SK-N-SH (cell line): ENCODE results near the gene TERT. TPM values are rescaled to one million over a fixed set of nuclear protein-coding genes. Genes with fewer than 3 reads are reported as not detected.

Experiments
- CTCF ChIA-PET: fragments of 300-600, 350-600 bp; formaldehyde crosslinking; extraction: SDS; loops from one replicate; lab custom pipeline; 2021; lab: Yijun Ruan, JAX
- POLR2A ChIA-PET: fragments of 350-600 bp; sonication (Branson Sonifier 250); formaldehyde crosslinking; extraction: SDS; loops from one replicate; lab custom pipeline; 2020; ENCODE audit warnings: antibody characterized with exemption, inconsistent platforms; lab: Yijun Ruan, JAX
- DNase-seq: peaks from one replicate; pipeline ENCODE4 v3.0.0; 2012
- H2AFZ ChIP-seq: fragments of 200-600 bp; sonication (generic); 2 replicates; pipeline ENCODE4 v1.8.1; 2016; ENCODE audit warnings: antibody characterized with exemption, mild to moderate bottlenecking, low read depth
- H3F3A ChIP-seq: fragments of 200-600 bp; sonication (generic); replicated peaks from 2 replicates; pipeline ENCODE3; 2016; ENCODE audit warnings: antibody characterized with exemption, mild to moderate bottlenecking; ENCODE audit not compliant: insufficient read depth
- H3K27ac ChIP-seq, 2 experiments: fragments of 200-500 bp in 1 of 2; fragments of 200-600 bp in 1 of 2; sonication (Bioruptor generic) in 1 of 2; sonication (generic), shearing (Covaris generic) in 1 of 2; 2 replicates each; pipeline versions ENCODE4 v1.5.1 to v1.6.1; 2014 to 2016; ENCODE audit warnings: low read depth in 2 of 2, inconsistent platforms in 1 of 2, low read length in 1 of 2, mild to moderate bottlenecking in 1 of 2, mixed read lengths in 1 of 2
- H3K27me3 ChIP-seq: fragments of 200-600 bp; sonication (generic), shearing (Covaris generic); 2 replicates; pipeline ENCODE4 v1.6.1; 2016; ENCODE audit warnings: mixed run types; ENCODE audit not compliant: insufficient read depth
- H3K36me3 ChIP-seq, 2 experiments: fragments of 200-500 bp in 1 of 2; fragments of 200-600 bp in 1 of 2; sonication (Bioruptor generic) in 1 of 2; sonication (generic) in 1 of 2; replicated peaks in 1 of 2; 2 replicates each; pipeline versions ENCODE3 to v1.5.1; 2014 to 2016; ENCODE audit warnings: low read length in 1 of 2, mild to moderate bottlenecking in 1 of 2; ENCODE audit not compliant: insufficient read depth in 2 of 2, control insufficient read depth in 1 of 2
- H3K4me1 ChIP-seq, 2 experiments: fragments of 200-500 bp in 1 of 2; fragments of 200-600 bp in 1 of 2; sonication (Bioruptor generic) in 1 of 2; sonication (generic), shearing (Covaris generic) in 1 of 2; 2 replicates each; pipeline versions ENCODE4 v1.5.1 to v1.6.1; 2014 to 2016; ENCODE audit warnings: low read depth in 1 of 2, low read length in 1 of 2, mixed run types in 1 of 2; ENCODE audit not compliant: insufficient read depth in 2 of 2, control insufficient read depth in 1 of 2
- H3K4me2 ChIP-seq: fragments of 200-600 bp; sonication (generic), shearing (Covaris generic); 2 replicates; pipeline ENCODE4 v1.6.1; 2017; ENCODE audit warnings: mixed run types
- H3K4me3 ChIP-seq, 2 experiments: fragments of 200-500 bp in 1 of 2; fragments of 200-600 bp in 1 of 2; sonication (Bioruptor generic) in 1 of 2; sonication (generic), shearing (Covaris generic) in 1 of 2; 2 replicates each; pipeline versions ENCODE4 v1.5.1 to v1.8.1; 2014 to 2016; ENCODE audit warnings: low read depth in 2 of 2, inconsistent platforms in 1 of 2, low read length in 1 of 2, mild to moderate bottlenecking in 1 of 2, mixed read lengths in 1 of 2, moderate library complexity in 1 of 2
- H3K79me2 ChIP-seq: fragments of 200-600 bp; sonication (generic); 2 replicates; pipeline ENCODE4 v1.8.1; 2017; ENCODE audit warnings: mild to moderate bottlenecking; ENCODE audit not compliant: insufficient read depth
- H3K9ac ChIP-seq: fragments of 200-600 bp; sonication (generic); 2 replicates; pipeline ENCODE4 v1.6.1; 2017; ENCODE audit warnings: mixed run types
- H3K9me2 ChIP-seq: fragments of 200-600 bp; sonication (generic); 2 replicates; pipeline ENCODE4 v1.6.1; 2017; ENCODE audit warnings: mixed run types
- H3K9me3 ChIP-seq: fragments of 200-600 bp; sonication (generic); 2 replicates; pipeline ENCODE4 v1.6.1; 2017; ENCODE audit warnings: mixed run types, mild to moderate bottlenecking, moderate library complexity
- H4K20me1 ChIP-seq: fragments of 200-600 bp; sonication (generic); 2 replicates; pipeline ENCODE4 v1.6.1; 2017; ENCODE audit warnings: mild to moderate bottlenecking, mixed run types; ENCODE audit not compliant: insufficient read depth
- EP300 ChIP-seq, 2 experiments: IDR thresholded peaks; 2 replicates each; pipeline versions ENCODE4 v1.4.0 to v1.6.1; 2012; ENCODE audit warnings: borderline replicate concordance in 1 of 2, low read depth in 1 of 2, low read length in 1 of 2
- JUND ChIP-seq: IDR thresholded peaks from 2 replicates; pipeline ENCODE4 v1.4.0; 2012
- MAX ChIP-seq: IDR thresholded peaks from 2 replicates; pipeline ENCODE4 v1.4.0; 2012; ENCODE audit warnings: low read depth
- MEF2A ChIP-seq: IDR thresholded peaks from 2 replicates; pipeline ENCODE4 v1.4.0; 2012; ENCODE audit warnings: low read depth, borderline replicate concordance
- MXI1 ChIP-seq: IDR thresholded peaks from 2 replicates; pipeline ENCODE4 v1.6.1; 2012; ENCODE audit warnings: mild to moderate bottlenecking, low read depth, low read length, improper control_type of control experiment
- NRF1 ChIP-seq: IDR thresholded peaks from 2 replicates; pipeline ENCODE4 v1.6.1; 2012; ENCODE audit warnings: low read depth, mild to moderate bottlenecking, low read length
- RAD21 ChIP-seq: IDR thresholded peaks from 2 replicates; pipeline ENCODE4 v1.6.1; 2012; ENCODE audit warnings: mild to moderate bottlenecking, low read length
- RCOR1 ChIP-seq: fragments of 150-350 bp; IDR thresholded peaks from 2 replicates; pipeline ENCODE4 v1.6.1; 2017; ENCODE audit warnings: antibody characterized with exemption, low read length
- RFX5 ChIP-seq: IDR thresholded peaks from 2 replicates; pipeline ENCODE4 v1.6.1; 2012; ENCODE audit warnings: mild to moderate bottlenecking, improper control_type of control experiment, low read length
- SIN3A ChIP-seq: IDR thresholded peaks from 2 replicates; pipeline ENCODE4 v1.6.1; 2012; ENCODE audit warnings: low read depth, mild to moderate bottlenecking, low read length, moderate library complexity, borderline replicate concordance
- SMC3 ChIP-seq: IDR thresholded peaks from 2 replicates; pipeline ENCODE4 v1.6.1; 2012; ENCODE audit warnings: low read depth, low read length, improper control_type of control experiment
- TAF1 ChIP-seq: IDR thresholded peaks from 2 replicates; pipeline ENCODE4 v1.6.1; 2012; ENCODE audit warnings: low read depth, mild to moderate bottlenecking, low read length, moderate library complexity, borderline replicate concordance
- TEAD4 ChIP-seq: IDR thresholded peaks from 2 replicates; pipeline ENCODE4 v1.4.0; 2012; ENCODE audit warnings: mild to moderate bottlenecking, borderline replicate concordance; ENCODE audit not compliant: insufficient read depth
- WGBS: methylation state at CpG from one replicate; pipeline ENCODE4 v1.1.6; 2017; ENCODE audit warnings: low lambda C conversion rate; 5-methylcytosine and 5-hydroxymethylcytosine counted together
- polyA plus RNA-seq, 3 experiments: library from polyadenylated mRNA; depleted of rRNA; stranded (reverse); fragments of >200 nt; gene quantifications; 2 replicates each; pipeline ENCODE4 v1.2.3, GENCODE V29; 2012

The TERT gene
- polyA plus RNA-seq, 1 of the 3 experiments (the other 2 are of a cell fraction) = 2.4 TPM

GRCh38 chr5:1261643-1262042, 33.2 kb downstream of the TERT start:
- H3K27me3 ChIP-seq = no peaks in the 10 kb centered on the region; the same call in 1 of the 2 replicates
- H3K4me2 ChIP-seq = no peak overlapping the region
- ChIA-PET POLR2A (no interaction called here), CTCF (no interaction called here)
- H2AFZ ChIP-seq = no peak overlapping the region
- H3K4me1 ChIP-seq = no peaks in the 10 kb centered on the region
- H3K9me3 ChIP-seq = no peaks in the 10 kb centered on the region; the same call in 1 of the 2 replicates
- H3K27ac ChIP-seq = no peak overlapping the region
- H3K4me3 ChIP-seq = no peak overlapping the region
- no peaks in the 10 kb centered on the region for H3F3A ChIP-seq
- TF ChIP-seq RFX5 = no peak
- no peak for TF ChIP-seq SMC3
- no peak for TF ChIP-seq NRF1
- TF ChIP-seq TEAD4 = no peak
- TF ChIP-seq TAF1 = no peak
- no peak for TF ChIP-seq EP300 (IDR thresholded peaks at IDR 0.05; ENCODE audit: borderline replicate concordance in 1 of 2, low read depth in 1 of 2, low read length in 1 of 2)
- TF ChIP-seq MAX = no peak
- no peak overlapping the region for H3K9ac ChIP-seq
- 41% methylated on average over 9 of the region's 10 CpGs for WGBS
- no peaks in the 10 kb centered on the region for H3K36me3 ChIP-seq
- no peaks in the 10 kb centered on the region for H3K79me2 ChIP-seq
- DNase-seq = no peak
- no peaks in the 10 kb centered on the region for H3K9me2 ChIP-seq
- H4K20me1 ChIP-seq = no peaks in the 10 kb centered on the region

DNA sequence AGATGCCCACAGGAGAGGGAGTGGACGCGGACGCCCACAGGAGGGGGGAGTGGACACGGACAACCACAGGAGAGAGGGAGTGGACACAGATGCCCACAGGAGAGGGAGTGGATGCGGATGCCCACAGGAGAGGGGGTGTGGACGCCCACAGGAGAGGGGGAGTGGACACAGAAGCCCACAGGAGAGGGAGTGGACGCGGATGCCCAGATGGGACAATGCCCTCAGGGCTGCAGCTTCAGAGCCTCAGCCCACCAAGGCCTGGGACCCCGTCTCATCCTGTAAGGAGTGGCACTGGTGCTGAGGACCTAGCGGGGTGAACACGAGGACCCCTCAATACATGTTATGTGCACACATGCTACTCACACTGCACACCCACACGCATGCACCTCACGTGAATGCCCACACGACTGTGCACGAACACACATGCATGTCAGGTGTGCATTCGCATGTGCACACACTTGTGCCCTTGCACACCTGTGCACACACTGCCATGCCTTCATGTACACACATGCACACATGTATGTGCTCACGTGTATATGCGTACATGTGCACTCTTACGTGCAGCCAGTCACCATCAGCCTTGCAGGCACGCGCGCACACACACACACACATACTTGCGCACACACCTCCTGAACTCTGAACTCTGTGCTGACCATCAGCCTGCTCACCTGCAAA, 34.9 kb downstream of the TERT start:
- no peak for TF ChIP-seq MXI1
- H3K4me2 ChIP-seq = no peak overlapping the region
- H3K4me3 ChIP-seq = no peak overlapping the region
- H3F3A ChIP-seq = no peaks in the 10 kb centered on the region
- ChIA-PET CTCF (no interaction called here), POLR2A (no interaction called here)
- H2AFZ ChIP-seq = no peak overlapping the region
- 76% methylated on average over 21 of the region's 23 CpGs for WGBS
- H3K36me3 ChIP-seq = no peaks in the 10 kb centered on the region
- H3K4me1 ChIP-seq = no peaks in the 10 kb centered on the region
- DNase-seq = no peak
- no peaks in the 10 kb centered on the region; the same call in 1 of the 2 replicates for H3K27me3 ChIP-seq
- H3K79me2 ChIP-seq = no peaks in the 10 kb centered on the region
- H3K27ac ChIP-seq = no peak overlapping the region
- H3K9me2 ChIP-seq = no peaks in the 10 kb centered on the region
- H3K9ac ChIP-seq = no peak overlapping the region
- no peaks in the 10 kb centered on the region for H4K20me1 ChIP-seq
- no peaks in the 10 kb centered on the region; the same call in 1 of the 2 replicates for H3K9me3 ChIP-seq

DNA sequence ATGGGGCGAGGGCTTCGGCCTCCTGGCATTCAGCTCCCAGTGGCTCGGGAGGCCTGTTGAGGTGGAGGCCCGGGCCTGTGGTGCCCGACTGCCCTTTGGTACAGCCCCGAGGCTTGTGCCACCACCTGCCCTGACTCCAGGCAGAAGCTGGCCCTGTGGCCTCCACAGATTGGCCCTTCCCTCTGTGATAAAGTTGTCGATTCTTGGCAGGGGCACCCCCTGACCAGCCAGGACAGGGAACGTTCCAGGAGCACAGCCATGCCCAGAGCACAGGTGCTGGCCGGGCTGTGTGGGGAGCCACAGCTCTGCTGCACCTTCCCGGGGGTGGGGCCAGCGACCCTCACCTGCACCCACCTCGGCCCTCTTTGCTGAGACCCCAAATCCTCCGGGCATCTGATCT, 37.0 kb downstream of the TERT start:
- POLR2A ChIA-PET = no interaction called here
- no peaks in the 10 kb centered on the region for H3F3A ChIP-seq
- H4K20me1 ChIP-seq = no peaks in the 10 kb centered on the region
- CTCF ChIA-PET = interaction anchor here (1.2 kb wide), 1 partner anchor 90 kb away, joined by 7 read pairs; no protein-coding TSS in a partner anchor
- no peaks in the 10 kb centered on the region for H3K9me3 ChIP-seq
- no peaks in the 10 kb centered on the region for H3K79me2 ChIP-seq
- H3K4me2 ChIP-seq = no peak overlapping the region
- H3K36me3 ChIP-seq = no peaks in the 10 kb centered on the region
- no peaks in the 10 kb centered on the region for H3K4me1 ChIP-seq
- no peak overlapping the region for H3K4me3 ChIP-seq
- H3K9ac ChIP-seq = no peak overlapping the region
- H2AFZ ChIP-seq = no peak overlapping the region
- no peaks in the 10 kb centered on the region for H3K9me2 ChIP-seq
- no peak for DNase-seq
- H3K27ac ChIP-seq = no peak overlapping the region
- H3K27me3 ChIP-seq = no peaks in the 10 kb centered on the region
- TF ChIP-seq SIN3A (no peak), MEF2A (no peak), RAD21 (no peak), RCOR1 (no peak), JUND (no peak), NRF1 (no peak)
- 54% methylated on average over 11 of the region's 13 CpGs for WGBS
